ENCODE results near the gene VPS25.

GRCh38 chr17:42795465-42795864 lies 22.2 kb downstream of the VPS25 start:
- TF ChIP-seq CTCF (IDR thresholded peaks at IDR 0.05; ENCODE audit: low read depth, low read length, poor library complexity, severe bottlenecking) (no peak), EZH2phosphoT487 (IDR thresholded peaks at IDR 0.05; ENCODE audit: borderline replicate concordance, low read length) (no peak)
